ENCODE measurements around the gene SLC44A5.

Gene SLC44A5

DNA sequence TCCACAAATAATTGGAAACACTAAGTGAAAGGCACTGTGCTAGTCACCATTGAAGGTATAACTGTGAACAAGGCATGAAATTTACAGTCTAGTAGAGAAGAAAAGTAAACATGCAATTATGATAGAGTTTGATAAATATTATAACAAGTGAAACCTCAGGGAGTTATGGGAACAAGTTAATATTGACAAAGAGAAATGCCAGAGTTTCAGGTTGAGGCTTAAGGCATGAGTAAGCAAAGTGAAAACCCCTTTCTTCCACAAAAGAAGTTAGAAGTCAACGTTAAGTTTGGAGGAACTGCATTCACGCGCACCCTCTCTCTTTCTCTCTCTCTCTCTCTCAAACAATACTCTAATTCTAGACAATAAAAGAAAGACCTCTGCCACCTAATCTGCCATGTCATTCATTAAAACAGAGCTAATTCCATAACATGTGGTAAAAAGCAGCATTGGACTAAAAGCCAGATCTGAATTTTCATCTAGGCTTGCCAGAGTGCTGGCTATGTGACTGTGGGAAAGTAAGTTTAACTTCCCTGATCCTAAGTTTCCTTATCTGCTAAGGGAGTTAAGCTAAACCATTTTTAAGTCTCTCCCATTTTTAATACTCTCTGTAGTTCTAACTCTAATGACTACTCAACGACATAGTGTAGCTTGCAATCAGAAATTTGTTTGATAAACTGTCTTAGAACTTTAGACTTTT, 22.0 kb downstream of the SLC44A5 start:
- DNase-seq (ENCODE audit: low spot score) = no peak

DNA sequence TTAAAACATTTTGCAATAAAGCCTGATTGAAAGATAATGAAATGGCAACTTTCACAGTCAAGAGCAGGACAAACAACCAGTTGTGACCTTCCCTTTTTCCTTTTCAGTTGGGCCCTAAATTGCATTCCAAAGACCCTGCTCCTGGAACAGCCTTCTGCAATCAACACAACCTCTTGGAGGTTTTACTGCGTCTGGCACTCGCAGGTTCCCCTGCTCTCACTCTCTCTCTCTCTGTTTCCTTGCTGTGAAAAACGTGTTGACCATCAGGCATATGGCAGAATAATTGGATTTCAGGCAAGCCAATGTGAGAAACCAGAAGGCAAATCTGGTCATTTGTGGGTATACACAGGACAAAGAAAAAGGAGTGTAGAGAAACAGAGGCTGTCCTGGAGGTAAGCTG, 23.2 kb downstream of the SLC44A5 start:
- no peak for DNase-seq (ENCODE audit: low spot score)

DNA sequence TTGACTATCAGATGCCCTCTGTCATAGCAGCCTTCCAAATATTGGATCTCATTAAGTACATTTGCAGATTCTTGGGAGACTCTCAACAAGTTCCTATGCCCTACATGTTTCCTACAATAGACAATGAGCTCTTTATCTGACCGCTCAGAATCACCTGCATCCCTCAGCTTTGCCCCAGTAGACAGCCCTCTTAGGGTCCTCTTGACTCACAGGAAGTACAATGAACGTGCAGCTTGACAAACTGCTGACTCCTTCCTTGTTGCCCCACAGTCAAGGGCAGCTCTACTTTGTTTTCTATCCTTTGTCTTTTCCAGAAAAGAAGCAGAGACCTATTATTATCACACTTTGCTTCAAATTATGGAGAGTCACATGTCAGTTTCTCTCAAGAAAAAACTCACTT, 27.6 kb downstream of the SLC44A5 start:
- no peak for DNase-seq (ENCODE audit: low spot score)

DNA sequence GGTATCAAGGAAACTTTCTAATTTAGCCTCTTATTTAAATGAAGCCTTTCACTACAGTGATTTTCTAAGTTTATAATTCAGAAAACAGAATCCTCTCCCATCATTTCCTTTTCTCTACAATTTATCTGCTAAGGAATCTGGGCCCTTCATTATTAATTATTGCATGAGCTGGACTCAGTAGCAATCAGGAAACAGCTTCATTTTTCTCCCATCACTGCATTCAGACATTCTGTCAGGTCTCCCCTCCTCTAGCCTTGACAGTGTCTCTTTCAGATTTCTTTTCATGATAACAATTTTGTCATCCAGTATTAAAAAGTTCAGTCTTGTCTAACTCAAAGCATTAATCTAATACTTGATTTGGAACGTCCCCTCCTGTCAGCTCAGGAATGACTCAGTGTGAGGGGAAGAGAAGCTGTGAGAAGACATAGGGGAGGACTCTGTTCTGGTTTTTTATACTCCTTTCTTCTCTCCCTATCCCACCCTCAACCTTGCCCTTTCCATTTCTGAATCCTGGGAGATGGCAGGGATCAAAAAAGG, 28.1 kb downstream of the SLC44A5 start:
- no peak for DNase-seq (ENCODE audit: low spot score)

DNA sequence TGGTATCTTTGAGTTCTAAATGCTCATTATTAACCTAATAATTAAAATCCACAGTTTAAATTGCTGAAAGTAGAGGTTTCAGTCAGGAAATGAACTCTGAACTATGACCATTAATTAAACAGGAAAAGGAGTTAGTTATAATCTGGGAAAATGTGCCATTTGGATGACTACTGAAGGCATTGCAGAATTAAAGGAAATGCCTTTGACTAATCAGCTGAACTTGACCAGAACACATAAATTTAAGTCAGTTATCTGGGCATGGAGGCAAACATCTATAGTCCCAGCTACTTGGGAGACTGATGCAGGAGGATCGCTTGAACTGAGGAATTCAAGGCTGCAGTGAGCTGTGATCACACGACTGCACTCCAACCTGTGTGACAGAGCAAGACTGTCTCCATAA, 31.9 kb downstream of the SLC44A5 start:
- DNase-seq (ENCODE audit: low spot score) = no peak

DNA sequence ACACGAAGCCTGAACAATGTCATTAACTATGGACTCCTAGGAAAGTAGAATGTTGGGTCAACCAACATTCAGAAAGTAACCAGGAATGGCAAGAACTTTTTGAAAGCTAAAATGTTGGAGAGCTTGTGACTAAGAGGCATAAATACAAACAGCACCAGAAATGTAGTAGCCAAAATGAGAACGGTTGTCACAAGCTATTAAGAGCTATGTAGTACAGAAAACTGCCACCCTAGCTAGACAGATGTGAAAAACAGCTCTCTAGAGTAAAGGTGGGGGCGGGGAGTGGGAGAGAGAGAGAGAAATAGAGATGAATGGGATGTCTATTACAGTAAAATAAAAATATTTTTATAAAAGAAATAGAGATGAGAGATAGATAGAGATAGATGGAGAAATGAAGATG, 35.1 kb downstream of the SLC44A5 start:
- DNase-seq (ENCODE audit: low spot score) = no peak

DNA sequence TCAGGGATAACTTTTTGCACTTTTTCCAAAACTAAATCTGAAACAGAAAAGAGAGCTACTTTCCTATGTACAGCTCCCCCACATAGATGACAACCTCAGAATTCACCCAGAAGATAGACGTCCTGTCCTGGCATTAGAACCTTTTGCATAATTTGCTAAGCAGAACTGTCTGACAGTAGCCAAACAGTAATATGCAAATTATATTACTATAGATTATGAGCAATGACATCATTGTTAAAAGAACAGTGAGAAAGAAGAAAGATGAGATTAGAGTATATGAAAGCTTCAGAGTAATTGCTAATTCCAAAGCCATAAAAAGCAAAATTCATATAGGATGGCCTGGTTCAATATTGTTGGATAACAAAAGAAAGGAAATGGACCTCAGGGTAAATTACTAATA, 43.7 kb downstream of the SLC44A5 start:
- DNase-seq (ENCODE audit: low spot score) = no peak

DNA sequence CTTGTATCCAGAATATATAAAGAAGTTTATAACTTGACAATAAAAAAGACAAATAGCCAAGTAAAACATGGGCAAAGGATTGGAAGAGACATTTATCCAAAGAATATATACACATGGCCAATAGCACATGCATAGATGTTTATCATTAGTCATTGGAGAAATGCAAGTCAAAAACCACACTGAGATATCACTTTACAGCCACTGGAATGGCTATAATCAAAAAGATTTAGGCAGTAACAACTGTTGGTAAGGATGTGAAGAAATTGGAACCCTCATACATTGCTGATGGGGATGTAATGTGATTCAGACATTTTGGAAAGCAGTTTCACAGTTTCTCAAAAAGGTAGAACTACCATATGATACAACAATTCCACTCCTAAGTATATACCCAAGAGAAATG, 51.1 kb downstream of the SLC44A5 start:
- DNase-seq (ENCODE audit: low spot score) = no peak

DNA sequence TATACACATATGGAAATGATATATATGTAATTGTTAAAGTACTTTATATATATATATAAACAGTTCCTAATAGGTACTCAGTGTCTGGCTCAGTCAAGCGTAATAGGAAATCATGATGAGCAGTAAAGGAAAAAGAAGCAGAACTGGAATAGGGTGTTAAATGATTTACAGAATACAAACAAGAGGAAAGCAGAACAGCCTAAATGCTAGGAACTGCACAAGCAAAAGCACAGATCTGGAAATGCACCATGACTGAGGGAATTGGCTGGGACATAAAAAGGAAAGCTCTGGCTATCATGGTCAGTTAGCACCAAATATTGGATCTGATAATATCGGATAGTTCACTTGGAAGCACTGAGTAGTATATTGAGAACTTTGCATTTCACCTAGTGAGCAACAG, 51.8 kb downstream of the SLC44A5 start:
- DNase-seq (ENCODE audit: low spot score) = no peak

DNA sequence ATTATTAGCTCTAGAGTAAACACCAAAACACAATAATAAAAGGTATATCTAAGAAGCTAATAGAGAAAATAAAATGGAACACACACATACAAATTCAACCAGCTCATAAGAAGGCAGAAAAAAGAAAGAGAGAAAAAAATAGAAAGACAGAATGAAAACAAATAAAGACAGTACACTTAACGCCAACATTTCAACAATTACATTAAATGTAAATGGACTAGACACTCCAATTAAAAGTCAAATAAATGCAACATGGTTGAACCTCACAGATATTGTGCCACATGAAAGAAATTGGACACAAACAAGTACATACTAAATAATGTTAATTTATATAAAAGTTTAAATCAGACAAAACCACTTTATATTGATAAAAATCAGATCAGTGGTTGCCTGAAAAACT, 56.0 kb downstream of the SLC44A5 start:
- no peak for DNase-seq (ENCODE audit: low spot score)

DNA sequence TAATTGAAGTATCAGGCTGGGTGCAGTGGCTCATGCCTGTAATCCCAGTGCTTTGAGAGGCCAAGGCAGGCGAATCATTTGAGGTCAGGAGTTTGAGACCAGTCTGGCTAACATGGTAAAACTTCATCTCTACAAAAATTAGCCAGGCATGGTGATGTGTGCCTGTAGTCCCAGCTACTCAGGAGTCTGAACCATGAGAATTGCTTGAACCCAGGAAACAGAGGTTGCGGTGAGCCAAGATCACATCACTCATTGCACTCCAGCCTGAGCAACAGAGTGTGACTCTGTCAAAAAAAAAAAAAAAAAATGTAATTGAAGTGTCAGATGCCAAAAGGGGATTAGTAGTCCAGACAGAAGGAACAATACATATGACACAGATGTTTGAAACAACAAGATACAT, 56.7 kb downstream of the SLC44A5 start:
- DNase-seq (ENCODE audit: low spot score) = no peak

DNA sequence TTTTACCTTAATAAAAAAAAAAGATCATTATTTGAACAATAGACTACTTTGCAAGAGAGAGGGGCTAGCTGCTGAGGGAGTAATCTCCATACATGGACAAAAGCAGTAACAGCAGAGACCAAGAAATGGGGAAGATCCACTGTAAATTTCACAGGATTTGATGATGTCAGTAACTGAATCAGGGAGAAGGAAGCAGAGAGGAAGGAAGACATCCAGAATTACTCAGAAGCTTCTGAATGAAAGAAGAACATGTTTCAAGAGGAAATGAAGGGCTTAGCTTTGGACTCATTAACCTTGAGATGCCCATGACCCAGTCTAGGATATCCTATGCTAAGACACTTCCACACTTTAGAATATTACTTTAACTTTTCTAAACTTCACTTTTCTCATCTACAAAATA, 60.4 kb downstream of the SLC44A5 start:
- DNase-seq (ENCODE audit: low spot score) = no peak

DNA sequence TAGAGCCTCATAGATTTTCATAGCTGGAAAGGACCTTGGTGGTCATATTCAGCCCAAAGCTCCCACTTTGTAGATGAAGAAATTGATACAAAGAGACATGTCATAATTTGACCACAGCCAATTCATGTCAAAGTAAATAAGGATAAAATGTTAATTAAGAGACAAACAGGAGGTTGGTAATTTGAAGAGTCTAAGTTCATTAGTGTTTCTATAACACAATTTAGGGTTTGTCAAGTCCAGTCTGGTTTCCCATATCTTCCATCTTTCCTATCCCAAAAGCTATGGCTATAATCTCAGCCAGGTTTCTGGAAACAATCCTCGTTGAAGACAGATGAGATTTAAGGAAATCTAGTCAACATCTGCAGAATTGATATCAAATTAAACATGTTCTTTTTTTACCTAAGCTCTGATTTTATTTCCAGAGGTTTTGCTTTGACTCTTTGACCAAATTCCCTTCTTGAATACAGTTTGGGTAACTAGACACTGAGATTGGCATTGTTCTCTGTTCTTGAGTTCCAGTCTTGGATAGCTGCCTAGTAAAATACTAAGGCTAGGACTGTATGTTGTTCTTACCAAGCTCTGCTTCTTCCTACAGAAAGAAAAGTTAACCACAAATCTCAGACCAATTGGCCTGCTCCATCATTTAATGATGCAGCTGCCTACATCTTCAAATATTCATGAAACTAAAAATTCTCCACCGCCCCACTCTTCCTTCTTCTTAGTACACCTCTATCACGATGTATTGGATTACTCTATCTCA, 62.0 kb downstream of the SLC44A5 start:
- no peak for DNase-seq (ENCODE audit: low spot score)

DNA sequence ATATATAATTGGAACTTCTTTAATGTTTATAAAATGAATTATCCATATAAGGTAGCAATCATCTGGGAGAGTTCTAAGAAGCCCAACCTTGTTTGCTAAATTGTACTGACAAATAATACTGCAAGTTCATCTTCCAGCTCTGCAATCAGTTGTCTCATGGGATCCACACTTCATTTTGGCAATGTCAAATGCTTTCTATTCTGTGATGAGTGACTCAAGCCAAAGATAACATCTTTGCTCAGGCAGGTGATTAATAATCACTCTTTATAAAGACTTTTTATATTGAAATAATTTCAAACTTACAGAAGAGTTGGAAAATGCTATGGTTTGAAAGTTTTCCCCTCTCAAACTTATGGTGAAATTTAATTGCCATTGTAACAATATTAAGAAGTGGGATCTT, 67.2 kb downstream of the SLC44A5 start:
- no peak for DNase-seq (ENCODE audit: low spot score)

DNA sequence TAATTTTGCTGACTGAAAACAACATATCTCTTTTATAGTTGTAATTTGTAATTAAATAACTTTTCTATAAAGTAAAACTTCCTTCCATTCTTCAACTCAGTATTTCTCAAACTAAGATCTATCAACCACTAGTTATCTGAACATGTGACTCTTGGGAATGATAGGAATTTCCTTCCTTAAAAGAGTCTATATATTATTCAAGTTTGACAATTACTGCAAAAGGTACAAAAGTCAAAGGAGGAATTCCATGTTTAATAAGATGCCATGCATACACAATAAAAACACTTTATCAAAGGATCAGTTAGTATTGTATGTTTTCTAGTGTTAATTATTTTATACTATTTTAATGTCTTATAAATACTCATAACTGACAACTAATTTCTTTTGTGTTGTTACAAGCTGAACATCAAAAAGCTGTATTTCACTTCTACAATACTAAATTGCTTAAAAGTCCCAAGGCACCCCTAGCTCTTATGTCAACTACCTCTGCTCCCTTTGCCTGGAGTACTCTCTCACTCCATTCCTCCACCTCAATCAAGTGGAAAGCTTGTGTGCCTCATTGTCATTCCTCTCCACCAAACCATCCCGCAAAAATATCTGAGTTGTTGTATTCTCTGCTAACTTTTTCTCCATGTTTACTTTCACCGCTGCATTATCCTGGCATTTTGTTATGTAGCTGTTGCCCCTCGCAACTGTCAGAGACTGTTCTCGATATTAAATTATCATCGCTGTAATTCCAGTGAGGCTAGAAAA, 67.9 kb downstream of the SLC44A5 start:
- no peak for DNase-seq (ENCODE audit: low spot score)

DNA sequence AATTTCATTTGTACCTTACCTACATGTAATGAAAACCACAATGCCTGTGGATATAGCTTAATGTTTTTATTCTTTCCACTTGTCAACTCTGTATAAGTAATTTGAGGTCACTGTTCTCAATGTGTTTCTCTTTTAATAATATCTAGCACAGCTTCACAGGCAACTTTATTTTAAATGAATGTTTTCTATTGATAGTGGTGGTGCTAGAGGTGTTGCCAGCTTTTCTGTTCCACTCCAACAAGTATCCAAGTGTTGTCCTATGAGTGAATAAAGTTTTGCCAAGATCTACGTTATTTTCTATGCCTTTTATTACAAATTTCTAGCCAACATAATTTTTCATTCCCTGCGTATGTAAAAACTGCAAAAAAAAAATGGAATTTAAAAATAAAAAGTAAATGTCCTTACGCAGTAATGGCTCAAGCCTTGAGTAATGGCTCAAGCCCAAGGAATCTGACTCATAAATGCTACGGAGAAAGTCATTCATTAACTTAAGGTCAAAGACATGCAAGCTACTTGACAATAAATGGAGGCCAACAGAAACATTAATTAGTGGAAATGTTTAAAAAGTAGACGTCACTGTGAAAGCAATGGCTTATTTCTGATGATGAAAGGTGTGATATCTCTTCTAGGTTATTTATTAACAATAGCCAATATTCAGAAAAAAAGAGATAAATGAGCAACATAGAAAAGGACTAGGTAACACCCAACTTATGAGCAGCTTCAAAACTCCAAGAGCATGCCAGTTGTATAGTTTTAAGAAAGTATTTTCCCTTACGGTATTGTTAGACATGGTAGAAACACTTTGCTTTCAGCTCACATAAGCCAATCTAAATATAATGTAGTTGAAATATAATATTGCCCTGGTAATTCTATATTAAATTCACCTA, 71.4 kb downstream of the SLC44A5 start:
- no peak for DNase-seq (ENCODE audit: low spot score)

DNA sequence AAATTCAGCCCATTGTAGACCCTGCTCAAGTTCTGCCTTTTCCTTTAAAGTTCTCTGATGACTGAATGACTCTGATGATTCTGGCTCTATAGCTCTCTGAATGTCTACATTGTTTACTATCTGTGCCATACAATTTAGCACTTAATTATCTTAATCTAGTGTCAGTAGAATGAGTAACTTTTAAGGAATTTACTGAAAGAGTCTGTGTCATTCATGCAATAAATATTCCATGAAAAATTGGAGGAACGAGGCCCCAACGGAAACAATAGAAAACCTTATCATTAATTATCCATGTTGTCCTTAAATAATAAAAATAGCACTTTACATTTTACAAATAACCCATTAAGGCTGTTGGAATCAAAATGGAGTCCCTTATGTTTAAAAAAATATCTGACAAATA, 77.8 kb downstream of the SLC44A5 start:
- no peak for DNase-seq (ENCODE audit: low spot score)

DNA sequence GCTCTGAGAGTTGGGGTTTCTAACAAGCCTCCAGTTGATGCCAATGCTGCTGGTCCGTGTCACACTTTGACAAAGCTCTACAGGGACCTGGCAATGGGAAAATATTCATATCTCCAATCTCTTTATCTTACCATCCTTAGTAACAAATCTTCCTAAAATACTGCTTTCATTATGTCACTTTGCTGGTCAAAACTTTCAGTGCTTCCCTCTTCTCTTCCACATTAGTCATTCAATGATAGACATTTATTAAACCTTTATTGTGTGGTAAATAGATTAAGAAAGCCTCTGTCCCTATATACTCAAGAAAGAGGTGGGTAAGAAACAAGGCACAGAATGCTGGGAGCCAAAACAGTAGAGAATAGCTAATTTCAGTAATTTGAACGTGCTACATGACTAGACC, 79.3 kb downstream of the SLC44A5 start:
- no peak for DNase-seq (ENCODE audit: low spot score)

DNA sequence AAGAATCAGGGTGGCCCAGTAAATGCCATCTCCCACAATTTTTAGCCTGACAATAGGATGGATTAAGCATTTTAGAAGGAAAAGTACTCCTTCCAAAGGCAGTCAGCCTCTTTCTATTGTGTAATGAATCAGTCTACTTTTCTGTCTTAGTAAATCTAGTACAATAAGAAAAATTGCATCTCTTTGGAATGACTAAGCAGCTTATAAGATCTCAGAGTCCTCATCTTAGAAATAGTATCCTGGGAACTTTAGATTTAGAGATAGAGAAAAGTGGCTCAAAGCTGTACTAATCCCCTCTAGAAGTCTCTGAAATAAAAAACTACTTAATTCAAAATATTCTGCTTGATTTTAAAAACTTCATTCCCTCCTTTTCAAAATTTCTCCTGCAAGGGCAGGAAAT, 81.4 kb downstream of the SLC44A5 start:
- no peak for DNase-seq (ENCODE audit: low spot score)

DNA sequence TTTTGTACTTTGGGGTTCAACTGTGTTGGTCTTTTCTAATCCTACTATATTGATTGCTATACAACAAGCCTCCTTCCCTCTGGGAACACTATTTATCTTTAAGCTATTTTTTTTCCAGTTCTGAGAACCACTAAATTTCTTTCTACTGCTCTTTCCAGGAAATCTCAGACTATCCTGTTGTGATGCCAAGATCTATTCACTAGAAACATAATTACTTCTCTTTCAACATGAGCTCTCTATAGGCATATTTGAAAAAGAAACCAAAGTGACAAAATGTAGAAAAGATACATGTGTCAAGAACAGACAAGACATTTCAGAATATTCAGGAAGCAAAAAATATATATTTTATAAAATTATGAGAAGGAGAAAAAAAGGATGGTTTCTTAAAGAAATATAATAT, 82.9 kb downstream of the SLC44A5 start:
- no peak for DNase-seq (ENCODE audit: low spot score)

DNA sequence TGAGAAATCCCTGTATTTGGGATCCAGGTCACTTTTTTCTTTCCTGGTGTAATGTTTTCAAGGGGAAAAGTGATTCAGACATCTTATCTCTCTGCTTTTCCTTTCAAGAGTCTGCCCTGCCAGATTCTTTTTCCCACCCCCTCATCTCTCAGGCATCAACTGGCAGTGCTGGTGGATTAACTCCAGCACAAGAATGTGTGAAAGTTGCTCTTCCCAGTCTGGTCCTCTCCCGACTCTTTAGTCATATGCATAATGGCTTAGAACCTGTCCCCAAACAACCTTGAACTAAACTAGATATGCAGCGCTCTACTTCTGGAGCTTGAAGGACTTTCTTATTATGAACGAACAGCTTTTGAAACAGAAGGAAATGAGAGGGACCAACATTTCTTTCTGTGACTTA, 88.5 kb downstream of the SLC44A5 start:
- no peak for DNase-seq (ENCODE audit: low spot score)

DNA sequence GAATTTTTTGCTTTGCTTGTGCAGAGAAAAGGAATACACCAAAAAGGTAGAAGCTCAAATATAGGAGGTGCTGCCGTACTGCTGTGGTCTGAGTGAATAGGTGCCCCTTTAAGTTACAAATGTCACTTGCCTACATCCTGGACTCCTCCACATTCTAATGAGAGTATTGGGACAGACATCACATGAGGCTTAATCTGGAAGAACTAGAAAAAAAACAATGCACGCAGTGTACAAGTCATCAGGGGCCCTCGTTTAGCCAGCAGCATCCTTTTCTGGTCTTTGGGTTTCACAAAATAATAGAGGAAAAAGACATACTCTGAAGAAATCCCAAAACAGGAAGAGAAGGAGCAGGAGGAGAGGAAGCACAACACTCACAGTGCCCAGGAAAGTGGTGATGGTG, 89.3 kb downstream of the SLC44A5 start:
- no peak for DNase-seq (ENCODE audit: low spot score)
